WTC11 (cell line): ENCODE measurements around the gene MTA3. TPM values are rescaled to one million over a fixed set of nuclear protein-coding genes. Genes with fewer than 3 reads are reported as not detected.
"Not testable (repeated sequence)": the region's sequence is repeated elsewhere in the genome, so short reads cannot be mapped to it uniquely, and the experiment has no call there.

ENCODE experiments used
- ATAC-seq: fragments of 200-7000 bp; cut with Tn5 transposase; 2 replicates; pipeline ENCODE4 v1.10.0; 2021; ENCODE audit warnings: mild to moderate bottlenecking, moderate library complexity
- CTCF ChIA-PET: fragments of 300-600 bp; sonication (Branson Sonifier 250); formaldehyde crosslinking; loops from one replicate; lab custom pipeline; 2021; ENCODE audit warnings: antibody characterized with exemption; lab: Charles Lee
- POLR2A ChIA-PET: fragments of 350-600 bp; sonication (Branson Sonifier 250); formaldehyde crosslinking; loops from one replicate; lab custom pipeline; 2021; ENCODE audit warnings: antibody characterized with exemption; lab: Charles Lee
- DNase-seq: peaks from one replicate; pipeline ENCODE4 v3.0.0; 2021; ENCODE audit warnings: low spot score
- H3K27ac Mint-ChIP-seq: 2 replicates; pipeline ENCODE4 v1.8.0; 2021; ENCODE audit warnings: mixed read lengths
- H3K27me3 Mint-ChIP-seq: 2 replicates; pipeline ENCODE4 v1.8.0; 2021; ENCODE audit warnings: low read depth, mild to moderate bottlenecking, moderate library complexity, mixed read lengths
- H3K36me3 Mint-ChIP-seq: 2 replicates; pipeline ENCODE4 v1.8.0; 2021; ENCODE audit warnings: mixed read lengths
- H3K4me1 Mint-ChIP-seq: 2 replicates; pipeline ENCODE4 v1.8.0; 2022; ENCODE audit warnings: mixed read lengths
- H3K4me3 Mint-ChIP-seq: 2 replicates; pipeline ENCODE4 v1.8.0; 2021; ENCODE audit warnings: mild to moderate bottlenecking, moderate library complexity, mixed read lengths
- H3K9me3 Mint-ChIP-seq: 2 replicates; pipeline ENCODE4 v1.8.0; 2021; ENCODE audit warnings: mixed read lengths
- ARID4B ChIP-seq: sonication (generic); formaldehyde crosslinking; IDR thresholded peaks from 2 replicates; pipeline ENCODE4 v1.8.0; 2023; ENCODE audit warnings: missing genetic modification reagents, mild to moderate bottlenecking, borderline replicate concordance
- ESRRA ChIP-seq: sonication (generic); formaldehyde crosslinking; IDR thresholded peaks from 2 replicates; pipeline ENCODE4 v1.8.1; 2022; ENCODE audit warnings: mild to moderate bottlenecking, missing genetic modification reagents, borderline replicate concordance
- ETV6 ChIP-seq: sonication (generic); formaldehyde crosslinking; IDR thresholded peaks from 2 replicates; pipeline ENCODE4 v1.8.1; 2022; ENCODE audit warnings: mild to moderate bottlenecking, missing genetic modification reagents
- KAT7 ChIP-seq: sonication (generic); formaldehyde crosslinking; IDR thresholded peaks from 2 replicates; pipeline ENCODE4 v1.8.1; 2023; ENCODE audit warnings: missing genetic modification reagents, mild to moderate bottlenecking, borderline replicate concordance
- MYBL2 ChIP-seq: sonication (generic); formaldehyde crosslinking; IDR thresholded peaks from 2 replicates; pipeline ENCODE4 v1.8.1; 2023; ENCODE audit warnings: mild to moderate bottlenecking, moderate library complexity, missing genetic modification reagents
- NFATC4 ChIP-seq: fragments of 250-450 bp; sonication (Bioruptor Pico); IDR thresholded peaks from 2 replicates; pipeline ENCODE4 v1.9.0; 2021; ENCODE audit warnings: mild to moderate bottlenecking
- PRRX2 ChIP-seq: fragments of 250-450 bp; sonication (Bioruptor Pico); IDR thresholded peaks from 2 replicates; pipeline ENCODE4 v1.8.0; 2021; ENCODE audit warnings: mild to moderate bottlenecking
- RELA ChIP-seq: sonication (generic); formaldehyde crosslinking; IDR thresholded peaks from 2 replicates; pipeline ENCODE4 v1.8.1; 2022; ENCODE audit warnings: missing genetic modification reagents, mild to moderate bottlenecking, borderline replicate concordance
- RORB ChIP-seq: fragments of 250-450 bp; sonication (Bioruptor Pico); IDR thresholded peaks from 2 replicates; pipeline ENCODE4 v1.9.0; 2021; ENCODE audit warnings: mild to moderate bottlenecking
- SMAD3 ChIP-seq: sonication (generic); formaldehyde crosslinking; IDR thresholded peaks from 2 replicates; pipeline ENCODE4 v1.8.0; 2022; ENCODE audit warnings: missing genetic modification reagents, mild to moderate bottlenecking, borderline replicate concordance
- TEAD4 ChIP-seq: sonication (generic); formaldehyde crosslinking; IDR thresholded peaks from 2 replicates; pipeline ENCODE4 v1.8.0; 2022; ENCODE audit warnings: mild to moderate bottlenecking, missing genetic modification reagents
- TP53 ChIP-seq: sonication (generic); formaldehyde crosslinking; IDR thresholded peaks from 2 replicates; pipeline ENCODE4 v1.8.1; 2023; ENCODE audit warnings: mild to moderate bottlenecking, missing genetic modification reagents
- ZNF219 ChIP-seq: sonication (generic); formaldehyde crosslinking; IDR thresholded peaks from 2 replicates; pipeline ENCODE4 v1.8.0; 2023; ENCODE audit warnings: missing genetic modification reagents, mild to moderate bottlenecking, borderline replicate concordance
- ZNF263 ChIP-seq: sonication (generic); formaldehyde crosslinking; IDR thresholded peaks from 2 replicates; pipeline ENCODE4 v1.8.1; 2022; ENCODE audit warnings: low read depth, mild to moderate bottlenecking, moderate library complexity, missing genetic modification reagents
- total RNA-seq: library from RNA; stranded (reverse); gene quantifications from 3 replicates; pipeline ENCODE4 v1.2.3, GENCODE V29; 2021
- TF ChIP-seq, protein P1 (sequence below): sonication (generic); formaldehyde crosslinking; IDR thresholded peaks from 2 replicates; pipeline ENCODE4 v1.8.1; 2023; ENCODE audit warnings: mild to moderate bottlenecking, missing genetic modification reagents, moderate library complexity
- TF ChIP-seq, protein P2 (sequence below): sonication (generic); formaldehyde crosslinking; conservative IDR thresholded peaks from 2 replicates; pipeline ENCODE4 v1.8.1; 2022; ENCODE audit warnings: mild to moderate bottlenecking, missing genetic modification reagents
- TF ChIP-seq, protein P3 (sequence below): fragments of 250-450 bp; sonication (Bioruptor Pico); IDR thresholded peaks from 2 replicates; pipeline ENCODE4 v1.9.0; 2021; ENCODE audit warnings: mild to moderate bottlenecking

Gene MTA3
- total RNA-seq, 1 experiment from 2014 or later, result 153 TPM

DNA sequence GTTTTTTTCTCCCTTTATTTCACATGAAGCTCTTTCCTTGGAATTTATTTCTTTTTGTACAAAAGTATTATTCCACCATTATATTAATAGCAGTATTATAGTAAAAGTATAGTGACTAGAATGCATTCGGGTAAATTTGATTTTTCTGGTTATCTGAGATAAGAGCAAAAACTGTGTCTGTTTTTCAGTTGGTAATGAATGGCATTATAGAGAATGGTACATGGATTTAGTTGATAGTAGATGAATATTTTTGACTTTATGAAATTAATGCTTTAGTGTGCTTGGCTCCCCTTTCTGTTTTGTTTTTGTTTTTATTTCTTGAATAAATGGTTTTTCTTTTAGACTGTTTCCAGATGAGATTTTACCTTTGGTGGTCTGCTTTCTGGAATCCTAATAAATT is 71.8 kb downstream of the MTA3 start:
- H3K9me3 Mint-ChIP-seq, result no peaks in the 10 kb centered on the region
- no peak overlapping the region for H3K4me3 Mint-ChIP-seq
- ChIA-PET CTCF (no interaction called here), POLR2A (no interaction called here)
- H3K36me3 Mint-ChIP-seq, result peaks cover 28% of the 10 kb centered on the region
- H3K27me3 Mint-ChIP-seq, result no peaks in the 10 kb centered on the region
- ATAC-seq, result no peak
- DNase-seq, result no peak
- H3K4me1 Mint-ChIP-seq, result peaks cover 23% of the 10 kb centered on the region
- H3K27ac Mint-ChIP-seq, result peak overlapping the region; percentile 72
- no peak for TF ChIP-seq ZNF263 (CRISPR knock-in tag)
- TF ChIP-seq, protein P1, sequence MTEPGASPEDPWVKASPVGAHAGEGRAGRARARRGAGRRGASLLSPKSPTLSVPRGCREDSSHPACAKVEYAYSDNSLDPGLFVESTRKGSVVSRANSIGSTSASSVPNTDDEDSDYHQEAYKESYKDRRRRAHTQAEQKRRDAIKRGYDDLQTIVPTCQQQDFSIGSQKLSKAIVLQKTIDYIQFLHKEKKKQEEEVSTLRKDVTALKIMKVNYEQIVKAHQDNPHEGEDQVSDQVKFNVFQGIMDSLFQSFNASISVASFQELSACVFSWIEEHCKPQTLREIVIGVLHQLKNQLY, result no peak

GRCh38 chr2:42642371-42642770 is 73.9 kb downstream of the MTA3 start:
- H3K27me3 Mint-ChIP-seq, ATAC-seq, DNase-seq, H3K4me3 Mint-ChIP-seq, H3K9me3 Mint-ChIP-seq: not testable (repeated sequence)
- Mint-ChIP-seq H3K27ac (peak overlapping the region; percentile 69), H3K36me3 (peaks cover 42% of the 10 kb centered on the region), H3K4me1 (peaks cover 25% of the 10 kb centered on the region)
- ChIA-PET POLR2A (interaction anchor here (0.7 kb wide), 1 partner anchor 156 kb away, joined by 4 read pairs; no protein-coding TSS in a partner anchor), CTCF (interaction anchor here (0.7 kb wide), 1 partner anchor 19 kb away, joined by 3 read pairs; no protein-coding TSS in a partner anchor)

DNA sequence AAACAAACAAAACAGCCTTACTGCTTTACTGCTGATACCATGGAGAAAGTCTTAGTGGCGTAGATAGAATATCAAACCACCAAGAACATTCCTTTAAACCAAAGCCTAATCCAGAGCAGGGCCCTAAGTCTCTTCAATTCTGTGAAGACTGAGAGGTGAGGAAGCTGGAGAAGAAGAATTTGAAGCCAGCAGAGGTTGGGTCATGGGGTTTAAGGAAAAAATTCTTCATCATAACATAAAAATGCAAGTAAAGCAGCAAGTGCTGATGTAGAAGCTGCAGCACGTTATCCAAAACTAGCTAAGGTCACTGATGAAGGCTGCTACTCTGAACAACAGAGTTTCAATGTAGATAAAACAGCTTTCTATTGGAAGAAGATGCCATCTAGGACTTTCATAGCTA is 77.1 kb downstream of the MTA3 start:
- no peaks in the 10 kb centered on the region for H3K27me3 Mint-ChIP-seq
- H3K9me3 Mint-ChIP-seq, result peaks cover 7% of the 10 kb centered on the region; the same call in 1 of the 2 replicates
- no peak for DNase-seq
- no peak overlapping the region for H3K4me3 Mint-ChIP-seq
- POLR2A ChIA-PET, result interaction anchor here (0.6 kb wide), 1 partner anchor 146 kb away, joined by 4 read pairs; no protein-coding TSS in a partner anchor
- H3K27ac Mint-ChIP-seq, result no peak overlapping the region
- H3K4me1 Mint-ChIP-seq, result peaks cover 23% of the 10 kb centered on the region
- peaks cover 45% of the 10 kb centered on the region for H3K36me3 Mint-ChIP-seq
- CTCF ChIA-PET, result no interaction called here
- no peak for ATAC-seq
- no peak for TF ChIP-seq SMAD3
- TF ChIP-seq, protein P2, sequence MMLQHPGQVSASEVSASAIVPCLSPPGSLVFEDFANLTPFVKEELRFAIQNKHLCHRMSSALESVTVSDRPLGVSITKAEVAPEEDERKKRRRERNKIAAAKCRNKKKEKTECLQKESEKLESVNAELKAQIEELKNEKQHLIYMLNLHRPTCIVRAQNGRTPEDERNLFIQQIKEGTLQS, result no peak
- TF ChIP-seq PRRX2 (CRISPR knock-in tag), result no peak
- TF ChIP-seq, protein P3, sequence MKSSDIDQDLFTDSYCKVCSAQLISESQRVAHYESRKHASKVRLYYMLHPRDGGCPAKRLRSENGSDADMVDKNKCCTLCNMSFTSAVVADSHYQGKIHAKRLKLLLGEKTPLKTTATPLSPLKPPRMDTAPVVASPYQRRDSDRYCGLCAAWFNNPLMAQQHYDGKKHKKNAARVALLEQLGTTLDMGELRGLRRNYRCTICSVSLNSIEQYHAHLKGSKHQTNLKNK (CRISPR knock-in tag), result no peak
- TF ChIP-seq ETV6 (CRISPR knock-in tag), result no peak
- TF ChIP-seq KAT7 (CRISPR knock-in tag), result no peak
- no peak for TF ChIP-seq ESRRA (CRISPR knock-in tag)
- TF ChIP-seq MYBL2, result no peak

- TF ChIP-seq NFATC4 (CRISPR knock-in tag) (no peak), ZNF219 (no peak), ARID4B (CRISPR knock-in tag) (no peak), RELA (CRISPR knock-in tag) (no peak), RORB (CRISPR knock-in tag) (no peak), TEAD4 (CRISPR knock-in tag) (no peak), TP53 (no peak)
- TF ChIP-seq, all 79 proteins: peak for 0
- Mint-ChIP-seq H3K4me3 (no peak overlapping the region), H3K27me3 (no peaks in the 10 kb centered on the region), H3K36me3 (peaks cover 38% of the 10 kb centered on the region), H3K4me1 (peaks cover 47% of the 10 kb centered on the region), H3K9me3 (peaks cover 7% of the 10 kb centered on the region; the same call in 1 of the 2 replicates), H3K27ac (no peak overlapping the region)
- DNase-seq (no peak), ATAC-seq (no peak)
- POLR2A ChIA-PET, result no interaction called here
- CTCF ChIA-PET, result no interaction called here
Observed at GRCh38 chr2:42648796-42649195, 80.4 kb downstream of the MTA3 start.
